ENCODE data around the gene SPIRE1. TPM values are rescaled to one million over a fixed set of nuclear protein-coding genes. Genes with fewer than 3 reads are reported as not detected.

Gene SPIRE1
- 14.1 and 15.2 TPM in 2 replicates for total RNA-seq (2014; rRNA removed; shearing (Covaris generic))

GRCh38 chr18:12657684-12658425 is at the start of gene SPIRE1:
TSS of gene SPIRE1 (minus strand) at chr18:12658107. CDS start at chr18:12657866, 241 bp downstream.
- Histone ChIP-seq H3K36me3 (no peaks in the 10 kb centered on the region), H3K27ac (peak within 1 kb of the TSS; percentile 62), H3K4me3 (peak within 1 kb of the TSS; percentile 78), H3K4me1 (no peaks in the 10 kb centered on the region), H3K9me3 (replicated peaks) (no peaks in the 10 kb centered on the region), H3K27me3 (no peaks in the 10 kb centered on the region)
- DNase-seq, result peak; percentile 43 to 58

GRCh38 chr18:12703664-12704063 is 45.8 kb upstream of the SPIRE1 start:
- DNase-seq, result peak in 1 of 2 experiments; percentile 10
- Histone ChIP-seq H3K27me3 (no peaks in the 10 kb centered on the region), H3K4me1 (no peaks in the 10 kb centered on the region), H3K36me3 (peaks cover 23% of the 10 kb centered on the region), H3K9me3 (replicated peaks) (no peaks in the 10 kb centered on the region), H3K4me3 (peak overlapping the region; percentile 86), H3K27ac (peak overlapping the region; percentile 100; the same call in 1 of the 2 replicates)

GRCh38 chr18:12703096-12703567 is 45.2 kb upstream of the SPIRE1 start:
- peak overlapping the region; percentile 86 for H3K4me3 ChIP-seq
- H3K36me3 ChIP-seq, result peaks cover 20% of the 10 kb centered on the region
- H3K27ac ChIP-seq, result peak overlapping the region; percentile 100
- no peaks in the 10 kb centered on the region for H3K4me1 ChIP-seq
- no peaks in the 10 kb centered on the region for H3K9me3 ChIP-seq (replicated peaks)
- no peak for DNase-seq
- no peaks in the 10 kb centered on the region for H3K27me3 ChIP-seq

DNA sequence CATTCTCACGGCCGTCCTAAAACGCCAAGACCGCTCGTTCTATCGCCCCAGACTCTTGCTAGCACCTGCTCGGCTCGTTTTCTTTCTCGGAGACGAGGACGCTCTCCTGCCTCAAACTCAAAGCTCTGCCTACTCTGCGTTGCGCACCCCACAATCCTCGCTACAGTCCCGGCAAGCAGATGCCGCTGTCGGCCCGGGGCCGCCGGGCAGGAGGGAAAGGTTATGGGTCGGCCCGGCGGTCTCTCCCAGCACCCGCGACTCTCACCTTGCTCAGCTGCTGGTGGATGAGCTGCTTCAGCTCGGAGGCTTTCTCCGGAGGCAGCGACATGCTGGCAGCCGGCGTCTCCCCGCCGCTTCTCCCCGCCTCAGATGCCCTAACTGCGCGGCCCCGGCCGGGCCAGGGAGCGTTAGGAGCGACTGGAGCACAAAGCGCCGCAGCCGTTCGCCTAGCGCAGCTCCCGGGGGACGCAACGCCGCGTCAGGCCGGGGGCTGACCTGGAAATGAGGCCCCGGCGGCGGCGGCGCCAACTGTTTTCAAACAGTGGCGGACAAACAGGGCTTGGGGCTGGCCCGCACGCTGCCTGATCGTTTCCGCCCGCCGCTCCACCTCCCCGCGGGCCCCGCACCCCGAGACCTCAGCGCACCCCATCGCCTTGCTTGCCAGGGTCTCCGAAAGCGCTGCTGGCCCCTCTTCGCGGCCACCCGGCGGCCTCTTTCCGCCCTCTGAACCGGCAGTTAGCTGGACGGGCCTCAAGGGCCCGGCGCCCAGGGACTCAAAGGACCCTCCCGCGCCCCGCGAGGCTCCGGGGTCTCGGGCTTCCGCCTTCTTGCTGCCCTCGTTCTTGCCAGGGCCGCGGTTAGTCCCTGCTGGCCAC is 44.6 kb upstream of the SPIRE1 start, which contains the start of the genes CEP76 and PSMG2:
Gene CEP76, minus strand, starts transcription at position 503 of the 875 bp plus-strand sequence. Its CDS starts 175 bp downstream, at position 328.
Gene PSMG2, plus strand, starts transcription at position 822 of the 875 bp plus-strand sequence. CDS start 66 bp downstream, outside the sequence.
- peak within 1 kb of the TSS; percentile 86 for H3K4me3 ChIP-seq
- H3K9me3 ChIP-seq (replicated peaks), result no peaks in the 10 kb centered on the region
- H3K4me1 ChIP-seq, result no peaks in the 10 kb centered on the region
- H3K27ac ChIP-seq, result peak within 1 kb of the TSS; percentile 100
- no peaks in the 10 kb centered on the region for H3K27me3 ChIP-seq
- DNase-seq, result peak; percentile 86 to 87
- H3K36me3 ChIP-seq, result peaks cover 14% of the 10 kb centered on the region

GRCh38 chr18:12701161-12701560 is 43.3 kb upstream of the SPIRE1 start:
- DNase-seq, result no peak

DNA sequence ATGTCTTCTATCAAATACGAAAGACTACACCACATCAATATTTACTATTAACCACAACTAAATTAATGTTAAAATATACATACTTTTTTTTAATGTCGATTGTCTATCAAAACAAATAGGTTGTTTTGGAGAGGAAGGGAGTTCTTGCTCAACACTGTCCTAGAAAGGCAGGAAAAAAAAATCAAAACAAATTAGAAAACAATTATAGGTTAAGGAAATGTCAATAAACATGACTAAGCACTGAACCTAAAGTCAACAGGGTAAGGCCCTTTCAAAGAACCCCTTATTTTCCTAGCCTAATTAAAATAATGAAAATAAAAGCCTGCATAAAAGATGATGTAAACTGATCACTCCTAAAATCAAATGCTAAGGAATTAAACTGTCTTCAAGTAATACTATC is 41.8 kb upstream of the SPIRE1 start:
- H3K27ac ChIP-seq, result no peak overlapping the region
- no peaks in the 10 kb centered on the region for H3K27me3 ChIP-seq
- no peak for DNase-seq
- H3K4me1 ChIP-seq, result no peaks in the 10 kb centered on the region
- H3K36me3 ChIP-seq, result peaks cover 7% of the 10 kb centered on the region
- no peaks in the 10 kb centered on the region for H3K9me3 ChIP-seq (replicated peaks)
- H3K4me3 ChIP-seq, result no peak overlapping the region

More at GRCh38 chr18:12701161-12701560, 43.3 kb upstream of the SPIRE1 start:
- H3K27ac ChIP-seq, result no peak overlapping the region
- H3K27me3 ChIP-seq, result no peaks in the 10 kb centered on the region
- no peaks in the 10 kb centered on the region for H3K9me3 ChIP-seq (replicated peaks)
- H3K4me3 ChIP-seq, result no peak overlapping the region
- no peaks in the 10 kb centered on the region for H3K4me1 ChIP-seq
- H3K36me3 ChIP-seq, result peaks cover 7% of the 10 kb centered on the region

DNA sequence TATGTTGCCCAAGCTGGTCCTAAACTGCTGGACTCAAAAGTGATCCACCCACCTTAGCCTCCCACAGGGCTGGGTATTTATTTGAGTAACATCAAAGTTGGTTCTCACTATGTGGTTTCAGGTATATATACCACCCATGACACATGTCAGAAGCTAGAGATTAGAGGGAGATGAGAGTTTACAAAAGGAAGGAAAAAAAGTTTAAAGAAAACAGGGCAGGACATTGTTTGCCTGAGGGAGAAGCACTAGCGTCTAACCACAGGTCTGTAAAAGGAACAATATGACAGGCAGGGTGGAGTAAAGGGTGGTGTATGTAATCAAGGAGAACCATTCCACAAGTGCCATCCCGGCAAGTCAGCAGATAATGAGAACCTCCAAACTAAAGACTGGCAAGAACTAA is 36.1 kb upstream of the SPIRE1 start:
- Histone ChIP-seq H3K4me3 (no peak overlapping the region), H3K36me3 (peaks cover 1% of the 10 kb centered on the region), H3K27me3 (no peaks in the 10 kb centered on the region), H3K27ac (no peak overlapping the region), H3K4me1 (no peaks in the 10 kb centered on the region), H3K9me3 (replicated peaks) (no peaks in the 10 kb centered on the region)
- no peak for DNase-seq

DNA sequence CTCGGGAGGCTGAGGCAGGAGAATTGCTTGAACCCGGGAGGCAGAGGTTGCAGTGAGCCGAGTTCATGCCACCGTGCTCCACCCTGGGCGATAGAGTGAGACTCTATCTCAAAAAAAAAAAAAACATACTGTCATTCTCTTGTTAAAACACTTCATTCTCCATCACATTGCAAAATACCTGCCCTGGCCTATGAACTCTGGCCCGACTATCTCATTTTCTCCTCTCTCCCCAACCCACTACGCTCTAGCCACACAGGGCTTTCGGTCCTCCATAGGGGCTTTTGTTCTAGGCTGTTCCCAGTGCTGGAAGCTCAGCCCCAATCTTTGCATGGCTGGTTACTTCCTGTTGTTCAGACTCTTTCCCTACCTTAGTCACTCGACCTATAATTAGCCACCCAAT is 34.3 kb upstream of the SPIRE1 start:
- DNase-seq, result no peak
- Histone ChIP-seq H3K27me3 (no peaks in the 10 kb centered on the region), H3K36me3 (no peaks in the 10 kb centered on the region; the same call in 1 of the 2 replicates), H3K4me3 (no peak overlapping the region), H3K27ac (no peak overlapping the region), H3K9me3 (replicated peaks) (no peaks in the 10 kb centered on the region), H3K4me1 (no peaks in the 10 kb centered on the region)

DNA sequence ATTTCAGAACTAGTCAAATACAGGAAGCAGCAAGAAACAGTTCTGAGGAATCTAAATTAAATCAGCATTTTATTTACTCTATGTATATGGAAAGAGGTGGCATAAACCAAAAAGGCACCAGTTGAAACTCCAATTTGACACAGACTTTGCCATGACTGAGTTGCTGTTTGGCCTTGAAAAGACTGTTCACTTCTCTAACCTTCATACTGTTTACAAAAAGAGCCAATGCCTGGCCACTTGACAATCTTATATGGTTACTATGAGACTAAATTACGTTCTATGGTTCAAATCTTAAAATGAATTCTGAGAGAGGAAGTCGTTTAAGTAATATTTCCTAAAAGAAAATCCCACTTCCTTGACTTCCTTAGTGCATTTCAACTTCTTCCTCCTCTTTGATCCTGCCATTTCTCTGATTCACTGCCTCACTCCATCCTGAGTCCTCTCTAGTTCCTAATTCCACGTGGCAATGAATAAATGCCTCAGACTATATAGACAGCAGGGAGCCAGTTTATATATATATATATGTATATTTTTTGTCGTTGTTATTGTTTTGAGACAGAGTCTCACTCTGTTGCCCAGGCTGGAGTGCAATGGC is 31.4 kb upstream of the SPIRE1 start:
- H3K36me3 ChIP-seq, result peaks cover 4% of the 10 kb centered on the region; the same call in 1 of the 2 replicates
- H3K4me1 ChIP-seq, result no peaks in the 10 kb centered on the region
- H3K27ac ChIP-seq, result no peak overlapping the region
- DNase-seq, result no peak
- no peaks in the 10 kb centered on the region for H3K9me3 ChIP-seq (replicated peaks)
- no peak overlapping the region for H3K4me3 ChIP-seq
- no peaks in the 10 kb centered on the region for H3K27me3 ChIP-seq

DNA sequence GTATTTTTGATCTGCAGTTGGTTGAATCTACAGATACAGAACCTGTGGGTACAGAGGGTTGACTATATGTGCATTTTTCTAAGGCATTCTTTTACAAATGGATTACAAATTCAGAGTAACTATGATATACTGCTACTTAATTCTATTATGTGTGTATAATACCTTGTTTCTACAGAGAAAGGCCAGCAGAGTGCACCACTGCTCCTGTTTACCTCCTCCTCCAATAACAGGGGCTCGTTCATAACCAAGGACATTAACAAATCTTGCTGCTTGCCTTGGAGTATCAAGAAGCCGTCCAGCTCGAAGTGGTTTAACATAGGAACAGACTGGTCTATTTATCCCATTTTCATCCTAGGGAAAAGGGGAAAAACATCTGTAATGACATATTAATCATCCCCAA is 28.2 kb upstream of the SPIRE1 start:
- Histone ChIP-seq H3K36me3 (peaks cover 4% of the 10 kb centered on the region; the same call in 1 of the 2 replicates), H3K9me3 (replicated peaks) (no peaks in the 10 kb centered on the region), H3K27me3 (no peaks in the 10 kb centered on the region), H3K4me3 (no peak overlapping the region), H3K4me1 (no peaks in the 10 kb centered on the region), H3K27ac (no peak overlapping the region)
- peak in 1 of 2 experiments; percentile 6 for DNase-seq

DNA sequence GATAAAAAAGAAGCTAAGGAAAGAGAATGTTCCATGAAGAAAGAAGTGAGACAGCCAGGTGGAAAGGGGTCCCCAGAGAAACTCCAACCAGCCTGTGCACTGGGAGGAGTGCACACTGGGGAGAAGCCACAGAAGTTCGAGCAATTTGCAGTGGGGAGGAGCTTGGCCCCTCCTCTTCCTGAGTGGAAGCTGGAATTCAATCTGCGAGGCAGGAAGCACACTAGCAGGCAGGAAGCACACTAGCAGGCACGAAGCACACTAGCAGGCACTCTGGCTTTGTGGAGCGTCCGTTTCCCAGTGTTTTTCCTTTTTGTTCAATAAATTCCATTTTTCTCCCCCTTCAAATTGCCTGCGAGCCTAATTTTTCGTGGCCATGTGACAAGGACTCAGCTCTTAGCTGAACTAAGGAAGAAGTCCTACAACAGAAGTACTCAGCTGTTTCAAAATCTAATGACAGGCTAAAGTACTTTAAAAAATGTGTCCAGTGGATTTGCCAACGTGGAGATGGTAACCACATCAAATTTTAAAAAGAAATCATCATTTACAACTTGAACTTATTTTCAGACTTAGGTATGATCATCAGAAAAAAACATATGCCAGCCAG is 21.4 kb upstream of the SPIRE1 start:
- Histone ChIP-seq H3K27ac (no peak overlapping the region), H3K9me3 (replicated peaks) (no peaks in the 10 kb centered on the region), H3K27me3 (no peaks in the 10 kb centered on the region), H3K4me3 (no peak overlapping the region), H3K36me3 (peaks cover 6% of the 10 kb centered on the region; the same call in 1 of the 2 replicates), H3K4me1 (no peaks in the 10 kb centered on the region)
- DNase-seq, result peak; percentile 14 to 33

DNA sequence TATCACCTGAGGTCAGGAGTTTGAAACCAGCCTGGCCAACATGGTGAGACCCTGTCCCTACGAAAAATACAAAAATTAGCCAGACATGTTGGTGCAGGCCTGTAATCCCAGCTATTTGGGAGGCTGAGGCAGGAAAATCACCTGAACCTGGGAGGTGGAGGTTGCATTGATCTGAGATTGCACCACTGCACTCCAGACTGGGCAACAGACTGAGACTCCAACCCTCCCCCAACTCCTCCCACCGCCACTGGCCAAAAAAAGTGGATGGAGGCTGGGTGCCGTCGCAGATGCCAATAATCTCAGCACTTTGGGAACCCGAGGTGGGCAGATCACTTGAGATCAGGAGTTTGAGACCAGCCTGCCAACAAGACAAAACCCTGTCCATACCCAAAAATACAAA is 10.1 kb upstream of the SPIRE1 start:
- Histone ChIP-seq H3K27me3 (no peaks in the 10 kb centered on the region), H3K27ac (no peak overlapping the region), H3K4me3 (no peak overlapping the region), H3K9me3 (replicated peaks) (no peaks in the 10 kb centered on the region), H3K4me1 (no peaks in the 10 kb centered on the region), H3K36me3 (0 out of 2 replicates have a peak, but pooled peaks cover 4% of the 10 kb centered on the region)
- DNase-seq, result no peak

- peak; percentile 14 to 62 for DNase-seq
- no peak overlapping the region for H3K27ac ChIP-seq
- H3K9me3 ChIP-seq (replicated peaks), result no peaks in the 10 kb centered on the region
- H3K4me3 ChIP-seq, result no peak overlapping the region
- no peaks in the 10 kb centered on the region for H3K36me3 ChIP-seq
- no peaks in the 10 kb centered on the region for H3K27me3 ChIP-seq
- no peaks in the 10 kb centered on the region for H3K4me1 ChIP-seq
Measured at GRCh38 chr18:12659904-12660605, 2.1 kb upstream of the SPIRE1 start.

Data from SJCRH30 (cell line).